Stomach (tissue), 4 donors: Measurements from ENCODE around the gene SLC16A9.

ENCODE experiments used
- EP300 ChIP-seq: sonication (generic); formaldehyde crosslinking; IDR thresholded peaks from one replicate; pipeline ENCODE4 v1.6.1; 2017; ENCODE audit warnings: antibody characterized with exemption
- POLR2A ChIP-seq, 4 donors: fragments of 450-650 bp; IDR thresholded peaks; one replicate each; pipeline ENCODE4 v1.6.1; 2016; ENCODE audit warnings: antibody characterized with exemption in 4 of 4, control low read depth in 2 of 4, mild to moderate bottlenecking in 1 of 4, moderate library complexity in 1 of 4
- POLR2AphosphoS5 ChIP-seq, 3 donors: sonication (generic); formaldehyde crosslinking; IDR thresholded peaks; one replicate each; pipeline ENCODE4 v1.6.1; 2016; ENCODE audit warnings: antibody characterized with exemption in 3 of 3
- TF ChIP-seq, protein P1 (sequence below), 7 experiments: fragments of 450-650 bp in 4 of 7; fragments of 200-600 bp in 3 of 7; sonication (generic) in 3 of 7; IDR thresholded peaks; one replicate each; pipeline ENCODE4 v1.5.1; 2016 to 2019; ENCODE audit warnings: antibody characterized with exemption in 7 of 7, control low read depth in 2 of 7, mild to moderate bottlenecking in 1 of 7

GRCh38 chr10:59741583-59741982 is 31.9 kb upstream of the SLC16A9 start:
- TF ChIP-seq, protein P1, sequence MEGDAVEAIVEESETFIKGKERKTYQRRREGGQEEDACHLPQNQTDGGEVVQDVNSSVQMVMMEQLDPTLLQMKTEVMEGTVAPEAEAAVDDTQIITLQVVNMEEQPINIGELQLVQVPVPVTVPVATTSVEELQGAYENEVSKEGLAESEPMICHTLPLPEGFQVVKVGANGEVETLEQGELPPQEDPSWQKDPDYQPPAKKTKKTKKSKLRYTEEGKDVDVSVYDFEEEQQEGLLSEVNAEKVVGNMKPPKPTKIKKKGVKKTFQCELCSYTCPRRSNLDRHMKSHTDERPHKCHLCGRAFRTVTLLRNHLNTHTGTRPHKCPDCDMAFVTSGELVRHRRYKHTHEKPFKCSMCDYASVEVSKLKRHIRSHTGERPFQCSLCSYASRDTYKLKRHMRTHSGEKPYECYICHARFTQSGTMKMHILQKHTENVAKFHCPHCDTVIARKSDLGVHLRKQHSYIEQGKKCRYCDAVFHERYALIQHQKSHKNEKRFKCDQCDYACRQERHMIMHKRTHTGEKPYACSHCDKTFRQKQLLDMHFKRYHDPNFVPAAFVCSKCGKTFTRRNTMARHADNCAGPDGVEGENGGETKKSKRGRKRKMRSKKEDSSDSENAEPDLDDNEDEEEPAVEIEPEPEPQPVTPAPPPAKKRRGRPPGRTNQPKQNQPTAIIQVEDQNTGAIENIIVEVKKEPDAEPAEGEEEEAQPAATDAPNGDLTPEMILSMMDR (IDR thresholded peaks at IDR 0.05) = no peak
- no peak for TF ChIP-seq EP300
- TF ChIP-seq POLR2AphosphoS5 (IDR thresholded peaks at IDR 0.05) = no peak
- TF ChIP-seq POLR2A (IDR thresholded peaks at IDR 0.05) = no peak
